BE2C (cell line): ENCODE data around the gene PELI3.

ENCODE experiments used
- DNase-seq: peaks from one replicate; pipeline ENCODE4 v3.0.0-alpha.2; 2020
- H3K27me3 ChIP-seq: fragments of 250-450 bp; sonication (Bioruptor Pico); 2 replicates; pipeline ENCODE4 v1.5.1; 2020; ENCODE audit warnings: mild to moderate bottlenecking
- H3K36me3 ChIP-seq: fragments of 250-450 bp; sonication (Bioruptor Pico); 2 replicates; pipeline ENCODE4 v1.5.1; 2020; ENCODE audit warnings: mild to moderate bottlenecking
- H3K4me1 ChIP-seq: fragments of 250-450 bp; sonication (Bioruptor Pico); 2 replicates; pipeline ENCODE4 v1.5.1; 2020
- H3K4me3 ChIP-seq: 2 replicates; pipeline ENCODE4 v1.5.1; 2011; ENCODE audit warnings: low read depth, low read length
- H3K9me3 ChIP-seq: fragments of 250-450 bp; sonication (Bioruptor Pico); 2 replicates; pipeline ENCODE4 v1.5.1; 2020
- CTCF ChIP-seq: IDR thresholded peaks from 2 replicates; pipeline ENCODE4 v1.5.1; 2012; ENCODE audit warnings: mild to moderate bottlenecking, low read depth, low read length

PELI3 gene

GRCh38 chr11:66523611-66524010 lies 56.9 kb downstream of the PELI3 start:
- no peak for TF ChIP-seq CTCF
- Histone ChIP-seq H3K4me3 (no peak overlapping the region), H3K27me3 (no peaks in the 10 kb centered on the region), H3K4me1 (no peaks in the 10 kb centered on the region), H3K9me3 (no peaks in the 10 kb centered on the region), H3K36me3 (peaks cover 17% of the 10 kb centered on the region)
- DNase-seq, result no peak

- Histone ChIP-seq H3K36me3 (peaks cover 17% of the 10 kb centered on the region), H3K9me3 (no peaks in the 10 kb centered on the region), H3K27me3 (no peaks in the 10 kb centered on the region), H3K4me1 (no peaks in the 10 kb centered on the region), H3K4me3 (no peak overlapping the region)
- no peak for DNase-seq
- no peak for TF ChIP-seq CTCF
Measured at GRCh38 chr11:66524304-66525040, 57.8 kb downstream of the PELI3 start.
